GM20000 (cell line): ENCODE results near the gene ARHGAP8.
"Not testable (repeated sequence)": the region's sequence is repeated elsewhere in the genome, so short reads cannot be mapped to it uniquely, and the experiment has no call there.

ENCODE experiments used
- DNase-seq: peaks from one replicate; pipeline ENCODE4 v3.0.0; 2012; ENCODE audit warnings: low spot score
- CTCF ChIP-seq: IDR thresholded peaks from 2 replicates; pipeline ENCODE4 v1.5.1; 2012; ENCODE audit warnings: mild to moderate bottlenecking, control low read depth; ENCODE audit errors: extremely low read depth, missing control alignments

ARHGAP8 gene

DNA sequence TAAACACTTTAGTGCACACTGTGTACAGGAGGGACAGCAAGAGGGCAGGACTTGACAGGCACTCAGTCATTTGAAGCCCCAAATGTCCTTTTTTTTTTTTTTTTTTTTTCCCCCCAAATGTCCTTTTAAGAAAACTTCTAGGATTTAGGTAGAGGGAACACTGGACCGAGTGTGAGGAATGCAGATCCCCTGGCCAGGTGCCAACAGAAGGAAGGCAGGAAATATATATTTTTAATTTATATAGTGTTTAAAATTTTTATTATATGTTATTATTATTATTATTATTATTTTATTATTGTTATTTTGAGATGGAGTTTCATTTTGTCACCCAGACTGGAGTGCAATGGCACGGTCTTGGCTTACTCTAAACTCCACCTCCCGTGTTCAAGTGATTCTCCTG, 35.5 kb downstream of the ARHGAP8 start:
- DNase-seq, result no peak
- TF ChIP-seq CTCF, result no peak

- DNase-seq, result no peak
Observed at GRCh38 chr22:44793106-44793505, 40.7 kb downstream of the ARHGAP8 start.

DNA sequence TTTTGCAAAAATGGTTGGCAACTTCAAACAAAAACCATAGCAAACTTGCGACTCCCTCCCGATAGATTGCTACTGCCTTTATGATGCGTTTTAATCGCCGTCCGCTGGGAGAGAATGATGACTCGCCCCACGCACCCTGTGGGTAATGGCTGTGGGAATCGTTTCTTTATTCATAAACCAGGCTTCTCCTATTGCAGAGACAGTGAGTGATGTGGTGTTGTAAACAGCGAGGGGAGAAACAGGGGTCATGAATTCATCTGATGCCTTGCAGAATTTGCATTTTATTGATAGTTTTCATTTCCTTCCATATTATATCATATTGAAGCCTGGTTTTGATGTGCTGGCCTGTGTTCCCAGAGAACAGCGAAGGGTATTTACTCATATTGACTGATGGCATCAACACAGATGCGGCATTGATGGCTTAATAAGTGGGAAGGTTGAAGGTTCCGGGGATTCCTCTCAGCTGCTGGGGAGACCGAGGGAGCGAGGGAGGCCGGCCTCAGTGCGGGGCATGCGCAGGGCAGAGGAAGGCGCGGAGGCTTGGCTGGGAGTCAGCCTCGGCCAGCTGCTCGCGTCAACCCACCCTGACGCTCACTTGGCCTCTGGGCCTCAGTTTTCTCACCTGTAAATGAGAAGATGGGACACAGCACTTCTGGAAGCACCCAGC, 41.3 kb downstream of the ARHGAP8 start:
- no peak for DNase-seq
- no peak for TF ChIP-seq CTCF

More at GRCh38 chr22:44793106-44793505, 40.7 kb downstream of the ARHGAP8 start:
- no peak for TF ChIP-seq CTCF

- DNase-seq, result no peak
- TF ChIP-seq CTCF, result no peak
Observed at GRCh38 chr22:44795701-44796630, 43.6 kb downstream of the ARHGAP8 start.

GRCh38 chr22:44797181-44797725, 44.9 kb downstream of the ARHGAP8 start:
- no peak for DNase-seq
- TF ChIP-seq CTCF, result no peak

DNA sequence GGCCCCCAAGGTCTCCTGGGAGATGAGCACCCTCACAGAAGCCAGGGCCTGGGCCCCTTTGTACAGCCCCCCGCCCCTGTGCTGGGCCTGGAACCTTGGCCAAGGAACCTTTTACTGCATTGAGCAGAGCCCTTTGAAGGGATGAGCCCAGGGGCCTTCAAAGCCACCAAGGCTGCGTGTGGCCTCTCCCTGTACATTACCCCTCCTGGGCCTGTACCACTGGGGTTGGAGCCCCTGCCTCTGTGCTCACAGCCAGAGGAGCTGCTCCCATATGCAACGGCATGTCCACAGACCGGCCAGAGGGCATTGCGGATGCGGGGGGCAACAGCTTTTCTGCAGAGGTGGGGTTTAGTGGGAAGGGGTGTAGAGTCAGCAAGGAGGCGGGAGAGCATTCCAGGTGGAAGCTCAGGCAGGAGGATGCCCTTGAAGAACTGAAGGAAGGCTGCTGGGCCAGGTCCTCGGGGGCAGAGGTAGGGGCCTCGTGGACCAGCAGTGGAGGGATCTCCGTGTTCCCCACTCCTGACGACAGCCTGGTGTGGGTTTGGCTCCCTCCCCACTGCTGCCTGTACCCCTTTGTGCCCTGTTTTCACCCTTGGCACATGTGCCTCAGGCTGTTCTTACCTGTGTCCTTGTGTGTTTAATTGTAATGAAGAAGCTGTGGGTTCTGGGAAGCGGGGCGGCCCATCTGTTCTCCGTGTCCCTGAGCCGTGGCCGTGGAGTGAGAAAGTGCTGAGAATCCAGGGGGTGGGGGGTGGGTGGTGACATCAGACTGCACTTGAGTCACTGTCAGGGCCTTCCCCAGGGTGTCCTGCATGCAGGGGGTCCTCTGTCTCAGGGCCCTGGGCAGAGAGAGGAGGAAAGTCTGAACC, 46.9 kb downstream of the ARHGAP8 start:
- no peak for TF ChIP-seq CTCF

GRCh38 chr22:44799946-44800634, 47.7 kb downstream of the ARHGAP8 start:
- not testable (repeated sequence) for DNase-seq

More for the DNA sequence above, 46.9 kb downstream of the ARHGAP8 start:
- DNase-seq, result no peak
